K562 (cell line): ENCODE results near the gene MYMX. TPM values are rescaled to one million over a fixed set of nuclear protein-coding genes. Genes with fewer than 3 reads are reported as not detected.
A peak's percentile ranks its signal among the peaks of the same experiment; 100 is the strongest.

Experiments
- CCNT2 ChIP-seq: IDR thresholded peaks from 2 replicates; pipeline ENCODE4 v1.6.1; 2011; ENCODE audit warnings: borderline replicate concordance, low read depth, mild to moderate bottlenecking, moderate library complexity, mixed read lengths, low read length; ENCODE audit not compliant: insufficient read length; ENCODE audit errors: extremely low read depth
- KDM4B ChIP-seq, 2 experiments: fragments of 450-650 bp in 1 of 2; sonication (generic) in 1 of 2; IDR thresholded peaks; 2 replicates each; pipeline ENCODE4 v1.6.1; 2016 to 2017; ENCODE audit warnings: borderline replicate concordance in 2 of 2, antibody characterized with exemption in 1 of 2, low read depth in 1 of 2, mild to moderate bottlenecking in 1 of 2
- LEF1 ChIP-seq: fragments of 450-650 bp; IDR thresholded peaks from 2 replicates; pipeline ENCODE4 v1.6.1; 2016; ENCODE audit warnings: mild to moderate bottlenecking
- POLR2G ChIP-seq: fragments of 200-400 bp; formaldehyde crosslinking; IDR thresholded peaks from 2 replicates; pipeline ENCODE4 v1.6.1; 2017; ENCODE audit warnings: low read depth, mild to moderate bottlenecking, antibody characterized with exemption, low read length, moderate library complexity
- SRF ChIP-seq, 2 experiments: fragments of 250-450, 450-650 bp in 1 of 2; sonication (Bioruptor Pico) in 1 of 2; sonication (generic) in 1 of 2; formaldehyde crosslinking; IDR thresholded peaks; 2 replicates each; pipeline versions ENCODE4 v1.5.0 to v1.5.1; 2020 to 2022; ENCODE audit warnings: mild to moderate bottlenecking in 1 of 2, missing genetic modification reagents in 1 of 2
- TGIF2 ChIP-seq: sonication (generic); formaldehyde crosslinking; IDR thresholded peaks from 2 replicates; pipeline ENCODE4 v1.8.1; 2022; ENCODE audit warnings: mild to moderate bottlenecking, missing genetic modification reagents, moderate library complexity
- ZBTB40 ChIP-seq, 2 experiments: fragments of 450-650 bp in 1 of 2; sonication (generic) in 1 of 2; formaldehyde crosslinking in 1 of 2; IDR thresholded peaks; 2 replicates each; pipeline versions ENCODE4 v1.7.1 to v1.9.0; 2016 to 2022; ENCODE audit warnings: inconsistent platforms in 1 of 2, mild to moderate bottlenecking in 1 of 2, missing genetic modification reagents in 1 of 2
- ZNF197 ChIP-seq: fragments of 200-800 bp; sonication (Bioruptor generic); IDR thresholded peaks from 2 replicates; pipeline ENCODE4 v1.6.1; 2016; ENCODE audit warnings: low read depth, missing genetic modification characterization, missing compliant biosample characterization
- ZNF561 ChIP-seq: fragments of 450-650 bp; formaldehyde crosslinking; conservative IDR thresholded peaks from 2 replicates; pipeline ENCODE4 v1.4.0; 2020; ENCODE audit warnings: mild to moderate bottlenecking, moderate library complexity
- polyA plus RNA-seq, 8 experiments: library from polyadenylated mRNA; depleted of rRNA in 4 of 8; stranded (reverse) in 5 of 8; unstranded in 3 of 8; fragments of >200 nt; fragmentation: Nextera tagmentation in 2 of 8; fragmentation: Illumina TruSeq in 1 of 8; extraction: Ambion mirVana in 2 of 8; extraction: Trizol in 1 of 8; gene quantifications; 2 replicates each; pipeline versions ENCODE4 v1.2.1 to v1.2.3, GENCODE V29; 2011 to 2014; ENCODE audit warnings: inconsistent platforms in 1 of 8, missing spikeins in 1 of 8
- total RNA-seq, 7 experiments: library from RNA; depleted of rRNA in 6 of 7; stranded (reverse); fragments of >200 nt in 6 of 7; fragmentation: Illumina TruSeq in 2 of 7; extraction: Trizol in 2 of 7; gene quantifications; 2 replicates each; pipeline versions ENCODE4 v1.2.1 to v1.2.3, GENCODE V29; 2011 to 2021; ENCODE audit warnings: low replicate concordance in 1 of 7
- TF ChIP-seq, protein P1 (sequence below): sonication (generic); formaldehyde crosslinking; IDR thresholded peaks from 2 replicates; pipeline ENCODE4 v1.8.0; 2022; ENCODE audit warnings: mild to moderate bottlenecking, missing genetic modification reagents
- TF ChIP-seq, protein P2 (sequence below): fragments of 450-650 bp; formaldehyde crosslinking; IDR thresholded peaks from 2 replicates; pipeline ENCODE4 v1.4.0; 2022; ENCODE audit warnings: mild to moderate bottlenecking, moderate library complexity
- TF ChIP-seq, protein P3 (sequence below): fragments of 450-650 bp; formaldehyde crosslinking; conservative IDR thresholded peaks from 2 replicates; pipeline ENCODE4 v1.4.0; 2022; ENCODE audit warnings: mild to moderate bottlenecking, missing genetic modification characterization

Gene MYMX
- total and polyA plus RNA-seq, 9 of the 15 experiments (the other 6 are each of a cell fraction or from before 2014, with no cell fraction given): 0.12 TPM; not detected in 8

DNA sequence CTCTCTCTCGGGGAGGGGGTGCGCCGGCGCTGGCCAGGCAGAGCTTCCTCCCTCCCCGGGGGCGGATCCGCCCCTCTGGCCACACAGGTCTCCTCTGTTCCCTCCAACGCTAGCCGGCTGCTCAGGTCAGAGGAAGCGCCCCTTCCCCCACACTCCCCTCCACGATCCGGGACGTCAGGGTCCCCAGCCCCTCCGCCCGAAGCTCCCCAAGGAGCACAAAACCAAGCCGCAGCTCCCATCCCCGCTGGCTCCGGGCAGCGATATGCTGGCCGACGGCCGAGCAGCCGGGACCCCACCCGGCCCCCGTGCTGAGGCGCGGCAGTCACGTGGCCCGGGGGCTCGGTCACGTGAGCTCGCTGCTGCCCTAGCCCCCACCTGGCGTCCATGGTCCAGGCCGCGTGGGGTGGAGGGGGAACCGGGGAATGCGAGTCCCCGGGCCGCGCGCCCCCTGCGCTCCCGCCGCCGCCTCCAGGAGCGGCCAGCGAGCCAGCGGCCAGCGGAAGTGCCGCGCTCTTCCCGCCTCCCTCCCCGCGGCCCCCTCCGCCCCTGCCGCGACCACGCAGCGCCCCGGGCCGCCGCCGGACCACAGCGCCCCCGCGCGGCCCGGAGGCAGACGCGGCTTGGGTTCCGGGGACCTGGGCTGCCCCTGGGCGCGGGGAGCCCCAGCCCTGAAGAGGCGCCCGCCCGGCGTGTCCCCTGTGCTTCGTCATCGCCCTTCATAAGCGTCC lies 40.5 kb downstream of the MYMX start, which contains the start of gene SLC35B2 (continued):
- TF ChIP-seq ZBTB40 (IDR thresholded peaks at IDR 0.05) (peak; percentile 46), ZBTB40 (CRISPR knock-in tag; IDR thresholded peaks at IDR 0.05) (no peak), CCNT2 (peak; percentile 93), LEF1 (peak; percentile 76; the same call in 1 of the 2 replicates), POLR2G (peak; percentile 96), SRF (CRISPR knock-in tag; IDR thresholded peaks at IDR 0.05) (no peak), ZNF561 (no peak), KDM4B (IDR thresholded peaks at IDR 0.05; ENCODE audit: borderline replicate concordance in 2 of 2, low read depth in 1 of 2) (peak in 1 of 2 experiments; percentile 83; a peak in 2 of 4 replicates), ZNF197 (CRISPR knock-in tag) (0 out of 2 replicates have a peak, but pooled peaks have one; percentile 29), TGIF2 (CRISPR knock-in tag) (peak; percentile 88)
- TF ChIP-seq, protein P1, sequence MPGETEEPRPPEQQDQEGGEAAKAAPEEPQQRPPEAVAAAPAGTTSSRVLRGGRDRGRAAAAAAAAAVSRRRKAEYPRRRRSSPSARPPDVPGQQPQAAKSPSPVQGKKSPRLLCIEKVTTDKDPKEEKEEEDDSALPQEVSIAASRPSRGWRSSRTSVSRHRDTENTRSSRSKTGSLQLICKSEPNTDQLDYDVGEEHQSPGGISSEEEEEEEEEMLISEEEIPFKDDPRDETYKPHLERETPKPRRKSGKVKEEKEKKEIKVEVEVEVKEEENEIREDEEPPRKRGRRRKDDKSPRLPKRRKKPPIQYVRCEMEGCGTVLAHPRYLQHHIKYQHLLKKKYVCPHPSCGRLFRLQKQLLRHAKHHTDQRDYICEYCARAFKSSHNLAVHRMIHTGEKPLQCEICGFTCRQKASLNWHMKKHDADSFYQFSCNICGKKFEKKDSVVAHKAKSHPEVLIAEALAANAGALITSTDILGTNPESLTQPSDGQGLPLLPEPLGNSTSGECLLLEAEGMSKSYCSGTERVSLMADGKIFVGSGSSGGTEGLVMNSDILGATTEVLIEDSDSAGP (CRISPR knock-in tag): no peak
- TF ChIP-seq, protein P2, sequence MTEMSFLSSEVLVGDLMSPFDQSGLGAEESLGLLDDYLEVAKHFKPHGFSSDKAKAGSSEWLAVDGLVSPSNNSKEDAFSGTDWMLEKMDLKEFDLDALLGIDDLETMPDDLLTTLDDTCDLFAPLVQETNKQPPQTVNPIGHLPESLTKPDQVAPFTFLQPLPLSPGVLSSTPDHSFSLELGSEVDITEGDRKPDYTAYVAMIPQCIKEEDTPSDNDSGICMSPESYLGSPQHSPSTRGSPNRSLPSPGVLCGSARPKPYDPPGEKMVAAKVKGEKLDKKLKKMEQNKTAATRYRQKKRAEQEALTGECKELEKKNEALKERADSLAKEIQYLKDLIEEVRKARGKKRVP (CRISPR knock-in tag): no peak
- TF ChIP-seq, protein P3, sequence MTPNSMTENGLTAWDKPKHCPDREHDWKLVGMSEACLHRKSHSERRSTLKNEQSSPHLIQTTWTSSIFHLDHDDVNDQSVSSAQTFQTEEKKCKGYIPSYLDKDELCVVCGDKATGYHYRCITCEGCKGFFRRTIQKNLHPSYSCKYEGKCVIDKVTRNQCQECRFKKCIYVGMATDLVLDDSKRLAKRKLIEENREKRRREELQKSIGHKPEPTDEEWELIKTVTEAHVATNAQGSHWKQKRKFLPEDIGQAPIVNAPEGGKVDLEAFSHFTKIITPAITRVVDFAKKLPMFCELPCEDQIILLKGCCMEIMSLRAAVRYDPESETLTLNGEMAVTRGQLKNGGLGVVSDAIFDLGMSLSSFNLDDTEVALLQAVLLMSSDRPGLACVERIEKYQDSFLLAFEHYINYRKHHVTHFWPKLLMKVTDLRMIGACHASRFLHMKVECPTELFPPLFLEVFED (CRISPR knock-in tag): no peak
